OCI-LY1 (cell line): Measurements from ENCODE around the gene SV2A.

Source experiments
- H2AFZ ChIP-seq: fragments of 200-600 bp; sonication (generic), shearing (Covaris generic); 2 replicates; pipeline ENCODE4 v1.6.0; 2014; ENCODE audit warnings: antibody characterized with exemption, mild to moderate bottlenecking, low read length
- H3F3A ChIP-seq: fragments of 200-600 bp; sonication (generic), shearing (Covaris generic); 2 replicates; pipeline ENCODE4 v1.6.0; 2014; ENCODE audit warnings: mild to moderate bottlenecking, antibody characterized with exemption, low read length, moderate library complexity; ENCODE audit not compliant: insufficient read depth
- H3K27ac ChIP-seq: fragments of 200-600 bp; sonication (generic); 2 replicates; pipeline ENCODE4 v1.5.1; 2014; ENCODE audit warnings: low read length, mixed run types, mild to moderate bottlenecking, low read depth; ENCODE audit not compliant: poor library complexity, severe bottlenecking
- H3K27me3 ChIP-seq: fragments of 200-600 bp; sonication (generic); 2 replicates; pipeline ENCODE4 v1.6.0; 2014; ENCODE audit warnings: antibody characterized with exemption, mild to moderate bottlenecking, low read length, moderate library complexity; ENCODE audit not compliant: insufficient read depth
- H3K36me3 ChIP-seq: fragments of 200-600 bp; sonication (generic); 2 replicates; pipeline ENCODE4 v1.6.1; 2014; ENCODE audit warnings: mild to moderate bottlenecking, antibody characterized with exemption, low read length, moderate library complexity, mixed read lengths; ENCODE audit not compliant: insufficient read depth
- H3K4me1 ChIP-seq: fragments of 200-600 bp; sonication (generic); 2 replicates; pipeline ENCODE4 v1.5.1; 2014; ENCODE audit warnings: mild to moderate bottlenecking, low read length, moderate library complexity; ENCODE audit not compliant: insufficient read depth, severe bottlenecking
- H3K4me2 ChIP-seq: fragments of 200-600 bp; sonication (generic), shearing (Covaris generic); 2 replicates; pipeline ENCODE4 v1.6.1; 2014; ENCODE audit warnings: low read length
- H3K4me3 ChIP-seq: fragments of 200-600 bp; sonication (generic); 2 replicates; pipeline ENCODE4 v1.5.1; 2014; ENCODE audit warnings: low read length, low read depth, mild to moderate bottlenecking, mixed read lengths; ENCODE audit not compliant: poor library complexity, severe bottlenecking
- H3K79me2 ChIP-seq: fragments of 200-600 bp; shearing (Covaris generic); 2 replicates; pipeline ENCODE4 v1.6.1; 2016; ENCODE audit warnings: mixed run types, low read length, mixed read lengths; ENCODE audit not compliant: insufficient read depth
- H3K9ac ChIP-seq: fragments of 200-600 bp; sonication (generic), shearing (Covaris generic); 2 replicates; pipeline ENCODE4 v1.6.1; 2014; ENCODE audit warnings: mild to moderate bottlenecking, low read length, mixed read lengths
- H3K9me2 ChIP-seq: fragments of 200-600 bp; sonication (generic), shearing (Covaris generic); 2 replicates; pipeline ENCODE4 v1.6.1; 2014; ENCODE audit warnings: low read depth, mild to moderate bottlenecking, low read length, mixed read lengths
- H3K9me3 ChIP-seq: fragments of 200-600 bp; shearing (Covaris generic); 2 replicates; pipeline ENCODE4 v1.6.1; 2014; ENCODE audit warnings: low read length, mixed read lengths
- H4K20me1 ChIP-seq: fragments of 200-600 bp; sonication (generic), shearing (Covaris generic); 2 replicates; pipeline ENCODE4 v1.6.0; 2016; ENCODE audit warnings: mild to moderate bottlenecking, low read length; ENCODE audit not compliant: insufficient read depth
- CTCF ChIP-seq: fragments of 200-600 bp; sonication (generic), shearing (Covaris generic); IDR thresholded peaks from 2 replicates; pipeline ENCODE4 v1.5.1; 2017; ENCODE audit warnings: mild to moderate bottlenecking, antibody characterized with exemption, low read length, moderate library complexity, mixed read lengths
- EZH2 ChIP-seq: fragments of 200-600 bp; sonication (generic), shearing (Covaris generic); IDR thresholded peaks from 2 replicates; pipeline ENCODE4 v1.8.0; 2017; ENCODE audit warnings: borderline replicate concordance, mixed run types, mild to moderate bottlenecking, antibody characterized with exemption, low read length, moderate library complexity, mixed read lengths

SV2A gene

GRCh38 chr1:149931212-149931790 lies 13.7 kb upstream of the SV2A start:
- Histone ChIP-seq H4K20me1 (no peaks in the 10 kb centered on the region), H3K79me2 (peaks cover 8% of the 10 kb centered on the region), H3K9me3 (no peaks in the 10 kb centered on the region), H3K9me2 (no peaks in the 10 kb centered on the region), H3F3A (no peaks in the 10 kb centered on the region), H3K4me2 (no peak overlapping the region), H3K9ac (no peak overlapping the region), H3K27ac (no peak overlapping the region), H3K36me3 (peaks cover 7% of the 10 kb centered on the region), H3K27me3 (no peaks in the 10 kb centered on the region; the same call in 1 of the 2 replicates), H2AFZ (no peak overlapping the region), H3K4me3 (no peak overlapping the region), H3K4me1 (peaks cover 16% of the 10 kb centered on the region)
- TF ChIP-seq CTCF (no peak), EZH2 (no peak)

GRCh38 chr1:149929856-149930255 lies 12.2 kb upstream of the SV2A start:
- H3F3A ChIP-seq = no peaks in the 10 kb centered on the region
- H4K20me1 ChIP-seq = no peaks in the 10 kb centered on the region
- peaks cover 21% of the 10 kb centered on the region for H3K36me3 ChIP-seq
- H2AFZ ChIP-seq = no peak overlapping the region
- H3K9ac ChIP-seq = no peak overlapping the region
- H3K4me3 ChIP-seq = no peak overlapping the region
- H3K4me2 ChIP-seq = no peak overlapping the region
- H3K9me3 ChIP-seq = no peaks in the 10 kb centered on the region
- peaks cover 8% of the 10 kb centered on the region for H3K79me2 ChIP-seq
- TF ChIP-seq CTCF (no peak), EZH2 (no peak)
- no peaks in the 10 kb centered on the region for H3K9me2 ChIP-seq
- peaks cover 23% of the 10 kb centered on the region for H3K4me1 ChIP-seq
- no peaks in the 10 kb centered on the region; the same call in 1 of the 2 replicates for H3K27me3 ChIP-seq
- H3K27ac ChIP-seq = no peak overlapping the region

GRCh38 chr1:149928401-149928724 lies 10.7 kb upstream of the SV2A start:
- no peaks in the 10 kb centered on the region for H3K9me3 ChIP-seq
- TF ChIP-seq EZH2 (no peak), CTCF (no peak)
- peak overlapping the region; percentile 89 for H3K4me3 ChIP-seq
- H3K27me3 ChIP-seq = no peaks in the 10 kb centered on the region
- peak overlapping the region; percentile 86 for H3K9ac ChIP-seq
- peaks cover 36% of the 10 kb centered on the region for H3K36me3 ChIP-seq
- no peaks in the 10 kb centered on the region for H4K20me1 ChIP-seq
- peak overlapping the region; percentile 81 for H3K4me2 ChIP-seq
- H2AFZ ChIP-seq = no peak overlapping the region
- H3K27ac ChIP-seq = peak overlapping the region; percentile 83
- peaks cover 23% of the 10 kb centered on the region for H3K4me1 ChIP-seq
- H3K79me2 ChIP-seq = peaks cover 8% of the 10 kb centered on the region
- no peaks in the 10 kb centered on the region for H3K9me2 ChIP-seq
- no peaks in the 10 kb centered on the region for H3F3A ChIP-seq
